RPMI8226 (cell line): Measurements from ENCODE around the gene ABL1.

ENCODE experiments used
- DNase-seq: peaks from one replicate; pipeline ENCODE4 v3.0.0-alpha.2; 2015

ABL1 gene

GRCh38 chr9:130852801-130853200, 17.7 kb downstream of the ABL1 start:
- no peak for DNase-seq

- DNase-seq, result no peak
These were observed 19.0 kb downstream of the ABL1 start for GRCh38 chr9:130854092-130854491.

GRCh38 chr9:130854835-130855234, 19.8 kb downstream of the ABL1 start:
- DNase-seq, result no peak

- DNase-seq, result no peak
These were observed 21.4 kb downstream of the ABL1 start for GRCh38 chr9:130856474-130856873.

GRCh38 chr9:130857864-130858738, 23.0 kb downstream of the ABL1 start:
- DNase-seq, result no peak

GRCh38 chr9:130858739-130859705, 24.0 kb downstream of the ABL1 start:
- DNase-seq, result no peak

GRCh38 chr9:130860458-130861316, 25.6 kb downstream of the ABL1 start:
- DNase-seq, result no peak

- DNase-seq, result no peak
These were observed 26.5 kb downstream of the ABL1 start for GRCh38 chr9:130861372-130862180.

- no peak for DNase-seq
These were observed 27.2 kb downstream of the ABL1 start for GRCh38 chr9:130862217-130862616.

GRCh38 chr9:130862747-130863146, 27.7 kb downstream of the ABL1 start:
- no peak for DNase-seq

GRCh38 chr9:130864541-130864940, 29.5 kb downstream of the ABL1 start:
- no peak for DNase-seq

- DNase-seq, result no peak
These were observed 30.9 kb downstream of the ABL1 start for GRCh38 chr9:130865921-130866320.

GRCh38 chr9:130866474-130866965, 31.5 kb downstream of the ABL1 start:
- peak; percentile 78 for DNase-seq

- no peak for DNase-seq
These were observed 32.5 kb downstream of the ABL1 start for GRCh38 chr9:130867556-130867955.

- DNase-seq, result no peak
These were observed 33.2 kb downstream of the ABL1 start for GRCh38 chr9:130868230-130868629.

- DNase-seq, result peak; percentile 21
These were observed 34.2 kb downstream of the ABL1 start for GRCh38 chr9:130869250-130869649.

- DNase-seq, result no peak
These were observed 35.7 kb downstream of the ABL1 start for GRCh38 chr9:130870491-130871381.

- DNase-seq, result no peak
These were observed 36.5 kb downstream of the ABL1 start for GRCh38 chr9:130871395-130872062.

- no peak for DNase-seq
These were observed 37.0 kb downstream of the ABL1 start for GRCh38 chr9:130872093-130872492.

- DNase-seq, result no peak
These were observed 37.5 kb downstream of the ABL1 start for GRCh38 chr9:130872508-130872907.
